ENCODE results near the gene UQCRC2.

Gene UQCRC2

DNA sequence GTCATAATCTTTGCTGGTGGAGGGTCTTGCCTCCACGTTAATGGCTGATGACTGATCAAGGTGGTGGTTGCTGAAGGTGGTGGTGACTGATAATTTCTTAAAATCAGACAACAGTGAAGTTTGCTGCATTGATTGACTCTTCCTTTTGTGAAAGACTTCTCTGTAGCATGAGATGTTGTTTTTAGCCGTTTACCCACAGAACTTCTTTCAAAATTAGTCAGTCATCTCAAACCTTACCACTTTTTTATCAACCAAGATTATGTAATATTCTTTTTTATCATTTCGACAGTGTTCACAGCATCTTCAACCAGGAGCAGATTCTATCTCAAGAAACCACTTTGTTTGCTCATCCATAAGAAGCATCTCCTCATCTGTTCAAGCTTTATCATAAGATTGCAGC is 5.9 kb downstream of the UQCRC2 start:
- H3F3A ChIP-seq (ENCODE audit: control insufficient read depth, insufficient read depth) = peaks cover 4% of the 10 kb centered on the region; the same call in 1 of the 2 replicates
- no peak overlapping the region for H3K4me3 ChIP-seq (ENCODE audit: low read length)
- no peak overlapping the region for H3K4me2 ChIP-seq (ENCODE audit: low read length)
- no peaks in the 10 kb centered on the region for H3K9me3 ChIP-seq (ENCODE audit: control insufficient read depth, insufficient read depth, low read length)
- H3K27me3 ChIP-seq (ENCODE audit: control insufficient read depth, low read length) = no peaks in the 10 kb centered on the region
- H3K36me3 ChIP-seq (ENCODE audit: control insufficient read depth, low read length) = peaks cover 81% of the 10 kb centered on the region
- no peak overlapping the region for H3K27ac ChIP-seq (ENCODE audit: low read depth, low read length)
- TF ChIP-seq, protein P1, sequence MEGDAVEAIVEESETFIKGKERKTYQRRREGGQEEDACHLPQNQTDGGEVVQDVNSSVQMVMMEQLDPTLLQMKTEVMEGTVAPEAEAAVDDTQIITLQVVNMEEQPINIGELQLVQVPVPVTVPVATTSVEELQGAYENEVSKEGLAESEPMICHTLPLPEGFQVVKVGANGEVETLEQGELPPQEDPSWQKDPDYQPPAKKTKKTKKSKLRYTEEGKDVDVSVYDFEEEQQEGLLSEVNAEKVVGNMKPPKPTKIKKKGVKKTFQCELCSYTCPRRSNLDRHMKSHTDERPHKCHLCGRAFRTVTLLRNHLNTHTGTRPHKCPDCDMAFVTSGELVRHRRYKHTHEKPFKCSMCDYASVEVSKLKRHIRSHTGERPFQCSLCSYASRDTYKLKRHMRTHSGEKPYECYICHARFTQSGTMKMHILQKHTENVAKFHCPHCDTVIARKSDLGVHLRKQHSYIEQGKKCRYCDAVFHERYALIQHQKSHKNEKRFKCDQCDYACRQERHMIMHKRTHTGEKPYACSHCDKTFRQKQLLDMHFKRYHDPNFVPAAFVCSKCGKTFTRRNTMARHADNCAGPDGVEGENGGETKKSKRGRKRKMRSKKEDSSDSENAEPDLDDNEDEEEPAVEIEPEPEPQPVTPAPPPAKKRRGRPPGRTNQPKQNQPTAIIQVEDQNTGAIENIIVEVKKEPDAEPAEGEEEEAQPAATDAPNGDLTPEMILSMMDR (IDR thresholded peaks at IDR 0.05; ENCODE audit: low read depth, low read length, poor library complexity, severe bottlenecking) = no peak
- TF ChIP-seq EZH2phosphoT487 (IDR thresholded peaks at IDR 0.05; ENCODE audit: borderline replicate concordance, low read length) = no peak
- H3K9me2 ChIP-seq (replicated peaks; ENCODE audit: control insufficient read depth, low read length) = no peaks in the 10 kb centered on the region
- H3K4me1 ChIP-seq (ENCODE audit: control insufficient read depth, low read length) = peaks cover 26% of the 10 kb centered on the region
- H3K79me2 ChIP-seq (ENCODE audit: control insufficient read depth, low read length) = peaks cover 40% of the 10 kb centered on the region
- H4K20me1 ChIP-seq (ENCODE audit: control insufficient read depth, insufficient read depth, low read depth, low read length) = no peaks in the 10 kb centered on the region

GRCh38 chr16:21962475-21962874 is 9.3 kb downstream of the UQCRC2 start:
- peaks cover 5% of the 10 kb centered on the region for H3K79me2 ChIP-seq (ENCODE audit: control insufficient read depth, low read length)
- no peak overlapping the region for H3K4me3 ChIP-seq (ENCODE audit: low read length)
- H3F3A ChIP-seq (ENCODE audit: control insufficient read depth, insufficient read depth) = peaks cover 4% of the 10 kb centered on the region; the same call in 1 of the 2 replicates
- H3K9me2 ChIP-seq (replicated peaks; ENCODE audit: control insufficient read depth, low read length) = no peaks in the 10 kb centered on the region
- TF ChIP-seq, protein P1 (IDR thresholded peaks at IDR 0.05; ENCODE audit: low read depth, low read length, poor library complexity, severe bottlenecking) = no peak
- TF ChIP-seq EZH2phosphoT487 (IDR thresholded peaks at IDR 0.05; ENCODE audit: borderline replicate concordance, low read length) = no peak
- H3K9me3 ChIP-seq (ENCODE audit: control insufficient read depth, insufficient read depth, low read length) = no peaks in the 10 kb centered on the region
- peaks cover 90% of the 10 kb centered on the region for H3K36me3 ChIP-seq (ENCODE audit: control insufficient read depth, low read length)
- H3K27ac ChIP-seq (ENCODE audit: low read depth, low read length) = no peak overlapping the region
- H3K4me2 ChIP-seq (ENCODE audit: low read length) = no peak overlapping the region
- no peaks in the 10 kb centered on the region for H3K27me3 ChIP-seq (ENCODE audit: control insufficient read depth, low read length)
- H3K4me1 ChIP-seq (ENCODE audit: control insufficient read depth, low read length) = peaks cover 5% of the 10 kb centered on the region
- no peaks in the 10 kb centered on the region for H4K20me1 ChIP-seq (ENCODE audit: control insufficient read depth, insufficient read depth, low read depth, low read length)

DNA sequence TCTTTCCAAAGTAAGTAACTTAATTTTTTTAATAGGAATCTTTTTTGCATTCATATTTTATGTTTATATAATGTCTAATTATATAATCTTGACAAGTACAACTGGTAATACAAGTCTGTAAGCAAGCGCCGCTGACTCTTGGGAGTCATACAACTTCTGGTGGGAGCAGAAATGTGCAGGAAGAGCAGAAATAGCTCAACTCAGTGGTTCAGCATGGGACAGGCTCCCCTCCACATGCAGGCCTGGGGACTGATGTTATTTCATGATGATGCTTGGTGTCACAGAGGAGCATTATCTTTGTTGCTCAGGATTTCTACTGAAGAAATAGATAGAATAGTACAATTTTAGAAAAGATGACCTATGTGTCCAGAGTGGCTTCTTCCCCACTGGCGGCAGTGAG is 10.7 kb downstream of the UQCRC2 start:
- H3K9me3 ChIP-seq (ENCODE audit: control insufficient read depth, insufficient read depth, low read length) = no peaks in the 10 kb centered on the region
- H3K36me3 ChIP-seq (ENCODE audit: control insufficient read depth, low read length) = peaks cover 89% of the 10 kb centered on the region
- no peak overlapping the region for H3K27ac ChIP-seq (ENCODE audit: low read depth, low read length)
- H3F3A ChIP-seq (ENCODE audit: control insufficient read depth, insufficient read depth) = no peaks in the 10 kb centered on the region
- H3K79me2 ChIP-seq (ENCODE audit: control insufficient read depth, low read length) = no peaks in the 10 kb centered on the region
- H3K9me2 ChIP-seq (replicated peaks; ENCODE audit: control insufficient read depth, low read length) = no peaks in the 10 kb centered on the region
- no peaks in the 10 kb centered on the region for H4K20me1 ChIP-seq (ENCODE audit: control insufficient read depth, insufficient read depth, low read depth, low read length)
- no peak for TF ChIP-seq EZH2phosphoT487 (IDR thresholded peaks at IDR 0.05; ENCODE audit: borderline replicate concordance, low read length)
- TF ChIP-seq, protein P1 (IDR thresholded peaks at IDR 0.05; ENCODE audit: low read depth, low read length, poor library complexity, severe bottlenecking) = no peak
- H3K4me1 ChIP-seq (ENCODE audit: control insufficient read depth, low read length) = no peaks in the 10 kb centered on the region
- no peak overlapping the region for H3K4me2 ChIP-seq (ENCODE audit: low read length)
- no peak overlapping the region for H3K4me3 ChIP-seq (ENCODE audit: low read length)
- H3K27me3 ChIP-seq (ENCODE audit: control insufficient read depth, low read length) = no peaks in the 10 kb centered on the region
